Activated CD4-positive, CD25-positive, alpha-beta regulatory T cell treated with anti-CD3 and anti-CD28 coated beads, Interleukin-2, amount 50 U/mL, for 24 hours (primary cell): ENCODE measurements around the gene OR11H7.
"Not testable (repeated sequence)": the region's sequence is repeated elsewhere in the genome, so short reads cannot be mapped to it uniquely, and the experiment has no call there.

Experiments used
- ATAC-seq, 2 donors: fragments of 150-1000 bp; cut with Tn5 transposase; one replicate each; pipeline ENCODE4 v1.10.0; 2021; ENCODE audit warnings: mild to moderate bottlenecking in 1 of 2, moderate library complexity in 1 of 2

OR11H7 gene

DNA sequence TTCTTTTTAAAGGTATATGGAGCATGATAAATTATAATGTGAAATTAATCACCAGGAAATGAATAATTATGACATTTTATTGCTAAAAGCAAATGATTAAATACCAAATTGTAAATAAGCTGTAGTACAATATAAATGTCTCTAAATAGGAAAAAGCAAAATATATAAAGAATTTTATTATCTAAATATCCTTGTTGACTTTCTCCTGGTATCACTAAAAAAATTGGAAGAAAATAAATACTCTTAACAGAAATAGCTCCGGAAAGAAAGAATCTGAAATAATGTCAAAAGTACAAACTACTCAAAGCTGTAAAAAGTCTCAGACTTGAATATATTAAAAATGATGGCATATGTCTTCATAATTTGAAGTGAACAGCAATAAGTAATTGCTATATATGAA lies at the start of gene OR11H7:
Gene OR11H7 (plus strand): TSS at position 301 of the 400 bp plus-strand sequence.
- no peak for ATAC-seq

DNA sequence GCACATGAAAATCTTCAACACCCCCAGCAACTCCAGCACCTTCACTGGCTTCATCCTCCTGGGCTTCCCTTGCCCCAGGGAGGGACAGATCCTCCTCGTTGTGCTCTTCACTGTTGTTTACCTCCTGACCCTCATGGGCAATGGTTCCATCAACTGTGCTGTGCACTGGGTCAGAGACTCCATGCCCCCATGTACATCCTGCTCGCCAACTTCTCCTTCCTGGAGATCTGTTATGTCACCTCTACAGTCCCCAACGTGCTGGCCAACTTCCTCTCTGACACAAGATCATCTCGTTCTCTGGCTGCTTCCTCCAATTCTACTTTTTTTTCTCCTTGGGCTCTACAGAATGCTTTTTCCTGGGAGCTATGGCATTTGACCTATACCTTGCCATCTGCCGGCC lies 49.6 kb upstream of the OR11H7 start:
- no peak for ATAC-seq

DNA sequence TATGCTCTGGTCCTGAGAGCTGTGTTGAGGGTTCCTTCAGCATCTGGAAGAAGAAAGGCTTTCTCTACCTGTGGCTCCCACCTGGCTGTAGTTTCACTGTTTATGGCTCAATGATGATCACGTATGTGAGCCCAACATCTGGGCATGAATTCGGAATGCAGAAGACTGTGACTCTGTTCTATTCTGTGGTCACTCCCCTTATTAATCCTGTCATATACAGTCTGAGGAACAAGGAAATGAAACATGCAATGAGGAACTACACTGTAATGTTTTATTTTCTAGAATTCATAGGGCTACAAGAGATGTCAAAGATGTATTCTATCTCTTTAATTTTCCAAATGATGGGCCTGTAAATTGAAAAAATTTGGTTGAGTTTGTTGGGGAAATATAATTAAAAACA lies 48.9 kb upstream of the OR11H7 start:
- ATAC-seq: no peak

DNA sequence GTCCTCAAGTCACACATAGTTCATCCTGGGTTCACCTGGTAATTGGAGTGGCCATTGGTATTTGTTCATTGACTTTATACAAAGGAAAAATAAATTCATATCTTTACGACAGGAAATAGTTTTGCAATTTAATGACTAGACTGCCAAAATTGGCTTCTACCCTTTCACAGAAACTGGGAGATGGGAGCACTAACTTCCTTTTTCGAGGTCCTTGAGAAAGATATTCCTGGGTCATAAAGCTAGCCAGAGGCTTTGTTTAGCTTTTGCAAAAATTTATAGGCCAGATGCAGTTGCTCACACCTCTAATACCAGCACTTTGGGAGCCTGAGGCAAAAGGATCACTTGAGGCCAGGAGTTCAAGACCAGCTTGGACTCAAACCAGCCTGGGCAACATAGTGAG lies 48.3 kb upstream of the OR11H7 start:
- ATAC-seq: no peak

DNA sequence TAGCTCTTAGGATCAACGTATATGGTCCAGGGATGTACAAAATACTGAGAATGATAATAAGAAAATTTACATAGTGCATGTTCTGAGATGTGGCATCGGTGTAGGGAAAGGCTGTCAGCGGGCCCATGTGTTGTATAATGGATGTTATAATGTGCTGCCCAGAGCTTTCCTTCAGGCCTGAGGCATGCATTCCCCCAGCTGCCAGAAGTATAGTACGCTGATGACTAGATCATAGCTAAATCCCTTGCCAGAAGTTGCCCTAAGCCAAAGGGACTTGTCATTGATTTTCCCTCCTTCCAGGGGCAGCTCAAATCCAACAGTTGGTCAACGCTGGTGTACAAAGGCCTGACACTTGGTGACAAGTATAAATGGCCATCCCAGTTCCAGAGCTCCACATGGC lies 44.6 kb upstream of the OR11H7 start:
- no peak for ATAC-seq

DNA sequence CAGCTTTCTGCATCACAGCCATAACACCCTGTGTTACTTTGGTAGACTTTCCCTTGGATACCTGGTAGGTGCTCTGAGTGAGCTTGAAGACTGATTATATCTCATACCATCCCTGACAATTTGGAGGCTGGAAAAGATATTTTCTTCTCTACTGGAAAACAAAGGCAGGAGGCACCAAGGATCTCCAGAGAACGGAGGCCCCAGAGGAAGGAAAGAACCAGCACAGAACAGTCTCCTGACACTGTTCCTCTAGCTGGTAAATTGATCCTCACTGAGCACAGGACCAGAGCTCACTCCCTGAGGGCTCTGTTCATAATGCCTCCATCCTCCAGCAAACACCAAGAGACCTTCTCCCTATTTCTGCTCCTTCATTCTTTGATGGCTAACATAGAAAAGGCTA lies 38.2 kb upstream of the OR11H7 start, which contains the start of gene OR11G2:
Gene OR11G2 (plus strand): TSS at position 301 of the 400 bp plus-strand sequence. CDS start 6,542 bp downstream, outside the sequence.
- no peak for ATAC-seq

DNA sequence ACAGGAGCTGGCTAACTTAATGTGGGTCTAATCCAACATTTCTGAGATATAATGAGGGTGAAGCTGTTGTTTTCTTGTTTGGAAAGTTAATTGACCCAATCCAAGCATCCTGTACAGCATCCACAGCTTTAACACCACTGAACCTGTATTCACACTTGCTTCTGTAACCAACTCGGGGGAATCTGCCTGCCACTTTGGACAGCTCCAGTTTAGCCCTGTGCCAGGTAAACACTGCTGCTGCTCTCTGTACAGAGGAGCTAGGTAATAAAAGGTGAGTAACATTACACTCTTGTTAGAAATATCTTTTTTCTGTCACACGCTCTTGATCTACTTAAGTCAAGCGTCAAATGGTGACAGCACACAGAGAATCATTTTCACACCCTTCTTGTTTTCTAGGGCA lies 37.4 kb upstream of the OR11H7 start:
- ATAC-seq: no peak

DNA sequence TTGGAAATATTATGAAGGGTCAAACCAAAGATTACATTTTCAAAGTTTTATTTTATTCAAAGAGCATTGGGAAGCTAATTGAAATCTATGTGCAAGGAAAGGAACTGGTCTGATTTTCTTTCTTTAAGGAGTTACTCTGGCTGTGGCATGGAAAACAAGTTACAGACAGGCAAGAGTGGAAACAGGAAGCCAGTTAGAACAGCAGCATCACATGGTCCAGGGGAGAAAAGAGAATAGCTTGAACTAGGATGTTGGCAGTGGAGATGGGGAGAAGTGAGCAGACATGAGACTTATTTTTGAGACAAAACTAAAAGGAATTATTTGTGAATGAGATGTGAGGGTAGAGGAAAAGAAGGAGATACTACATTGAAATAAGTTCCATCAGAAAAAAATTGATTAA lies 34.7 kb upstream of the OR11H7 start:
- ATAC-seq: no peak

DNA sequence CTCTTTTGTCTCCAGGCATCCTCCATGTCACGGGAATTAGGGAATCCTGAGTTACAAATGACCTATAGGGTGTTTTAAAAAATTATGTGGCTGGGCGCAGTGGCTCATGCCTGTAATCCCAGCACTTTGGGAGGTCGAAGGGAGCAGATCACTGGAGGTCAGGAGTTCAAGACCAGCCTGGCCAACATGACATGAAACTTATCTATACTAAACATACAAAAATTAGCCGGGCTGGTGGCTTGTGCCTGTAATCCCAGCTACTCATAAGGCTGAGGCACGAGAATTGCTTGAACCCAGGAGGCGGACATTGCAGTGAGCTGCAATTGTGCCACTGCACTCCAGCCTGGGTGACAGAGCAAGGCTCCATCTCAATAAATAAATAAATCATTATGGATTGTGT lies 33.6 kb upstream of the OR11H7 start:
- not testable (repeated sequence) for ATAC-seq

DNA sequence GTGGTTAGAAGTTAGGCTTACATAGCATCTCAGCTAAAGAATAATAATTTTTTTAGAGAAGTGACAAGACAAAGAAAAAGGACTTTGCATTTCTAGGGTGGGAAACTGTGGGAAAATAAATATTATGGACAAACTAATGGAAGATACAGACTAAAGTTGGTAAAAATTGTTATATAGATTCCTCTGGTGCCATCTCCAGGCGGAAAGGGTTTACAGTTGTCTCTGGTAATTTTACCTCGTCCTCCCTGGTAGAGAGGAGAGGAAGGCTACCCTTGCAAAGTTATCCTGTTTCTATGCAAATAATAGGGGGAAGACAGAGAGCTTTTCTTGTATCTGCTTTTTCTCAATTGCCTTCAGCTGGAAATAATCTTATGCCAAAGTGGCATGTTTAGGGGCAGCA lies 32.9 kb upstream of the OR11H7 start:
- no peak for ATAC-seq

DNA sequence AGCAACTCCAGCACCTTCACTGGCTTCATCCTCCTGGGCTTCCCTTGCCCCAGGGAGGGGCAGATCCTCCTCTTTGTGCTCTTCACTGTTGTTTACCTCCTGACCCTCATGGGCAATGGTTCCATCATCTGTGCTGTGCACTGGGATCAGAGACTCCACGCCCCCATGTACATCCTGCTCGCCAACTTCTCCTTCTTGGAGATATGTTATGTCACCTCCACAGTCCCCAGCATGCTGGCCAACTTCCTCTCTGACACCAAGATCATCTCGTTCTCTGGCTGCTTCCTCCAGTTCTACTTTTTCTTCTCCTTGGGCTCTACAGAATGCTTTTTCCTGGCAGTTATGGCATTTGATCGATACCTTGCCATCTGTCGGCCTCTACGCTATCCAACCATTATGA lies 31.3 kb upstream of the OR11H7 start:
- no peak for ATAC-seq

DNA sequence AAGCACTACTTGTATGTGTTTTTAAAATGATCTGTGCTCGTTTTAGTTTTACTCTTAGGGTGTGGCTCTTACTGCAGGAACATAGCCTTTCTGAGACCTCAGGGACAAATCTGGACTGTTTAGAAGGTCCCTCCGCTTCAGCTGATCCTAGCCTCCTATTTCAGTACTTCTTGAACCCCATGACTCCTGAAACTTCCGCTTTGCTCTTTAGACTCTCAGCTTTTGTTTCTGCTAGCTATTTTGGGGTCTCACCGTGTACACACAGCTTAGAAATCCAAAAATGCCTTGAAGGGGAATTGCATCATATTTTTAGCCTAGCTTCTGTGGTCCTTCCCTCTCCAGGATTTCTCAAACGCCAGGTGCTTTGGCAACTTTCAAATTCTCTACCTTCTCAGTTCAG lies 29.8 kb upstream of the OR11H7 start:
- no peak for ATAC-seq

DNA sequence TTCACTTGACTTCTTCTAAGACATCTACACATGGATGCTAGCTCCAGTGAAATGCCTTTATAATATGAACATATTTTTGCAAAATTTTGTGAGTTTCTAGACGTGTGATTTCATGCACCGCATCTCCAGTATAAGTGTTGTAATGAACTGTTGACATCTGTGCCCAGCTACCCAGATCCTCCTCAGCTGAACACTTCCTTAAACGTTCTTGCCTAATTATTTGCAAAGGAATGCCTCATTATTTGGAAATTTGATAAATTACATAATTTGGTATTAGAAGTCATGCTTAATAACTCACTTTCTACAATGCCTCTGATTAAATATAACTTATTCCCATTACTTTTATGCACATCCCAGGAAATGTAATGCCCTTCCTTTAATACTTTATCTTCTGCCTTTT lies 24.1 kb upstream of the OR11H7 start:
- no peak for ATAC-seq

DNA sequence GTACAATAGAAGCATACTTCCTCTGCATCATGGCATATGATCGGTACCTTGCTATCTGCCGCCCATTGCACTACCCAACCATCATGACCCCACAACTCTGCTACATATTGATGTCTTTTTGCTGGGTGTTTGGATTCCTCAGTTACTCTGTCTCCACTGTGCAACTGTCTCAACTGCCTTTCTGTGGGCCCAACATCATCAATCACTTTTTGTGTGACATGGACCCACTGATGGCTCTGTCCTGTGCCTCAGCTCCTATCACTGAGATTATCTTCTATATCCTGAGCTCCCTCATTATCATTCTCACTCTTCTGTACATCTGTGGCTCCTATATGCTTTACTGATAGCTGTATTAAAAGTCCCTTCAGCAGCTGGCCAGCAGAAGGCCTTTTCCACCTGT lies 19.2 kb upstream of the OR11H7 start:
- ATAC-seq: no peak

DNA sequence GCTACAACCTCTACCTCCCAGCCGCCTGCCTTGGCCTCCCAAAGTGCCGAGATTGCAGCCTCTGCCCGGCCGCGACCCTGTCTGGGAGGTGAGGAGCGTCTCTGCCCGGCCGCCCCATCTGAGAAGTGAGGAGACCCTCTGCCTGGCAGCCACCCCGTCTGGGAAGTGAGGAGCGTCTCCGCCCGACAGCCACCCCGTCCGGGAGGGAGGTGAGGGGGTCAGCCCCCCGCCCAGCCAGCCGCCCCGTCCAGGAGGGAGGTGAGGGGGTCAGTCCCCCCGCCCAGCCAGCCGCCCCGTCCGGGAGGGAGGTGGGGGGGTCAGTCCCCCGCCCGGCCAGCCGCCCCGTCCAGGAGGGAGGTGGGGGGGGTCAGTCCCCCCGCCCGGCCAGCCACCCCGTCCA lies 16.4 kb upstream of the OR11H7 start:
- not testable (repeated sequence) for ATAC-seq

DNA sequence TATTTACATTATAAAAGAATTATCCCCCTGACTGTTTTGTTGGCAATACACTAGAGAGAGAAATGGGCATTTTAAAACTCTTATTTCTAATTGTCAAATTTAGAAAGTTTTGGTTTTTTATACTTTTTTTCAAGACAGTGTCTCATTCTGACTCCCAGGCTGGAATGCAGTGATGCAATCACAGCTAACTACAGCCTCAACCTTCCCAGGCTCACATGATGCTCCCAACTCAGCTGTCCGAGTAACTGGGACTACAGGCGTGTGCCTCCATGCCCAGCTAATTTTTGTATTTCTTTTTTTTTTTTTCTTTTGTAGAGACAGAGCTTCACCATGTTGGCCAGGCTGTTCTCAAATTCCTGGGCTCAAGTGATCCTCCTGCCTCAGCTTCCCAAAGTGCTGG lies 13.6 kb upstream of the OR11H7 start:
- no peak for ATAC-seq

DNA sequence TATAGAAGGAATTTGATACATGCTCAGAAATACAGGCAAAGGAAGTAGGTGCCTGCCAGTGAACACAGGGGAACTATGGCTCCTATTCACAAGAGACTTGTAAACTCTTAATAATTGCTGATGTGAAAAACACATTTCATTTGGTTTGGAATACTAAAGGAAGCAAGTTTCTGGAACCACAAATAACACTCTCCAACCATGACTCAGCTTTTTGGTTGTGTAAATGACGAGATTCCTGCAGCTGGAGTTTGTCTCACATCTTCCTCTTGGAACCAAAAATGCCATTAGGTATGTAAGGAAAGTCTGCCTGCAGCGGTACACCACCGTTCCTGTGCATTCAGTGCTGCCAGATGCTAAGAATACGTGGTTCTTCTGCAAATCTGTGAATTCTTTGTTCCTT lies 9.7 kb upstream of the OR11H7 start:
- no peak for ATAC-seq

DNA sequence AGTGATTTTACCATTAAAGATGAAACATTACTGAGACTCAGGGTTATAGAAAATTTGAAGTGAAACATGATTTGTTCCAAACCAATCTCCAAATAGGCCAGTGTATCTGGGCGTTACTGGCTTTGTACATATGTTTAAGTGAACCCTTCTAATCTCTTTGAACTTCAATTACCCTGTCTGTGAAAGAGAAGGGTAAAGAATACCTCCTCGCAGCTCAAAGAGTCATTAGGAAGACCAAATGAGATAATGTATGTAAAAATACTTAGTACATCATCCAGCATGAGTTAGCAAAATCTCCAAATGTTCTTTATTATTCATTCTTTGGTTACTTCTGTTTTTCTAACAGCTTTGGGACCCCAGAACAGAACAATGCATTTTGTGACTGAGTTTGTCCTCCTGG lies 5.4 kb upstream of the OR11H7 start, which contains the start of gene OR11H6:
Gene OR11H6 (plus strand): TSS at position 301 of the 400 bp plus-strand sequence. CDS start 0 bp downstream, at position 301.
- ATAC-seq: no peak

DNA sequence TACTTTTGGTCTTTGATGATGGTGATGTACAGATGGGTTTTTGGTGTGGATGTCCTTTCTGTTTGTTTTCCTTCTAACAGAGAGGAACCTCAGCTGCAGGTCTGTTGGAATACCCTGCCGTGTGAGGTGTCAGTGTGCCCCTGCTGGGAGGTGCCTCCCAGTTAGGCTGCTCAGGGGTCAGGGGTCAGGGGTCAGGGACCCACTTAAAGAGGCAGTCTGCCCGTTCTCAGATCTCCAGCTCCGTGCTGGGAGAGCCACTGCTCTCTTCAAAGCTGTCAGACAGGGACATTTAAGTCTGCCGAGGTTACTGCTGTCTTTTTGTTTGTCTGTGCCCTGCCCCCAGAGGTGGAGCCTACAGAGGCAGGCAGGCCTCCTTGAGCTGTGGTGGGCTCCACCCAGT lies 6.6 kb downstream of the OR11H7 start:
- ATAC-seq: not testable (repeated sequence)

DNA sequence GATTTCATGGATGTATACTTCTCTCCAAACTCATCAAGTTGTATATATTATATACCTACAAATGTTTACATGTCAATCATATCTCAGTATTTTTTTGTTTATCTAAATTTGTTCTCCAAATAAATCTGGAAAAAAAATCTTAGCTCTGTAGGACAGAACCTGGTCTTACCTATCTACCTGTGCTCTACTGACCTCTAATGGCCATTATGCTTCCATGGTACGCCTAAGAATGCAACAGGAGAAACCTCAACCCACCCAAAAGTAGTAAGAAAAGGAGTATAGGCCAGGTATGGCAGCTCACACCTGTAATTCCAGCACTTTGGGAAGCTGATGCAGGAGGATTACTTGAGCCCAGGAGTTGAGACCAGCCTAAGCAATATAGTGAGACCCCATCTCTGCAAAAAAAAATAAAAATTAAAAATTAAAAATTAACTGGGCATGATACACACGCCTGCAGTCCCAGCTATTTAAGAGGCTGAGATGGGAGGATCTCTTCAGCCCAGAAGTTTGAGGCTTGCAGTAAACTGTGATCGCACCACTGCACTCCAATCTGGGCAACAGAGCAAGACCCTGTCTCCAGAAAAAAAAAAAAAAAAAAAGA lies 19.0 kb downstream of the OR11H7 start:
- no peak for ATAC-seq

DNA sequence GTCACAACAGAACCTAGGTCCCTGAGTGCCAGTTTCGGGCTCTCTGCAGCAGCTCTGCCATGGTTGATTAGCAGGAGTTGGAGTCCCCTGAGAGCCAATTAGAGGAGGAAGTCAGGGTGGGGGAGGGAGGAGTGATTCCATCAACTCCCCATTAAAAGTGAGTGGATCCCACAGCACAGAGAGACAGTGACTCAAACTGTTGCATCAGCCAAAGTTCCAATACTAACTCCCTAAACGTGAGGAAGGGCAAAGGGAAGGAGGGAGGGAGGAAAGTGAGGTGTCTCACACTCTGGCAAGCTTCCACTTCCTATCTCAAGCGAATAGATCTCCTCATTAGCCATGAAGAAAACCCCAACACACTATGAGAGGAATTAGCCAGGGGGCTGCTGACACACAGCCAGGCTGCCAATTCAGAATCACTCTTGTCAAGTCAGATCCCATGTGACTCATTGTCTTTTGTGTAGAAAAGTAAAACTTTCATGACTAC lies 33.9 kb downstream of the OR11H7 start:
- no peak for ATAC-seq

DNA sequence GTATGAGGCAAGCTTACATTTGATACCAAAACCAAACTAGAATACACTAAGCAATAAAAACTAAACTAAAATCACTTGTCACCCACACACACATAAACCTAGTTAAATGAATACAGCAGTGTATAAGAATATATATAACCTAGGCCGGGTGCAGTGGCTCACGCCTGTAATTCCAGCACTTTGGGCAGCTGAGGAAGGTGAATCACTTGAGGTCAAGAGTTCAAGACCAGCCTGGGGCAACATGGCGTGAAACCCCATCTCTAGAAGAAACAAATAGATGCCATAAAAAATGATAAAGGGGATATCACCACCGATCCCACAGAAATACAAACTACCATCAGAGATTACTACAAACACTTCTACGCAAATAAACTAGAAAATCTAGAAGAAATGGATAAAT lies 35.6 kb downstream of the OR11H7 start:
- not testable (repeated sequence) for ATAC-seq

DNA sequence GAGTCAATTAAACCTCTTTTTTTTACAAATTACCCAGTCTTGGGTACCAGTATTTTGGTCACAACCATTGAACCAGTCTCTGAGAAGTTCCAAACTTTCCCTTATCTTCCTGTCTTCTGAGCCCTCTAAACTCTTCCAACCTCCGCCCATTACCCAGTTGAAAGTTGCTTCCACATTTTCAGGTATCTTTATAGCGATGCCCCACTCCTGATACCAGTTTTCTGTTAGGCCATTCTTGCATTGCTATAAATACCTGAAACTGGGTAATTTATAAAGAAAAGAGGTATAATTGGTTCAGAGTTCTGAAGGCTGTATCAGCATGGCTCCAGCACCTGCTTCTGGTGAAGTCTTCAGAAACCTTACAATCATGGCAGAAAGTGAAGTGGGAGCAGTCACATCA lies 45.3 kb downstream of the OR11H7 start:
- ATAC-seq: no peak

DNA sequence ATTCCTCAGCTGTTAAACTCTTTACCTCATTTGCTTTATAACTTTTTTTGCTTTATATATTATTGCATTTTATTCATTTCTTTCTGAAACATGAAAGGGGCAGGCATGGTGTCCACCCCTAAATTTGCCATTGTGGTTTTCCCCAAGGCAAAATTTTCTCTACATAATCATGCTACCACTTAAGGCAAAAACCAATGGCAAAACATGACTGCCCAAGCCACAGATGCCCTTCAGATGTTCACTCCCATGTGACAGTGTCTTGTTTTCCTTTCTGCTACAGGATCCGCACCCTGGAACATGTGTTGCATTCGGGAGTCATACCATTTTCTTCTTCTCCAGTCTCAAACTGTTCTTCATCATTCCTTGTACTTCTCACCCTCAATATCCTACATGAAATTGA lies 48.6 kb downstream of the OR11H7 start:
- ATAC-seq: no peak

DNA sequence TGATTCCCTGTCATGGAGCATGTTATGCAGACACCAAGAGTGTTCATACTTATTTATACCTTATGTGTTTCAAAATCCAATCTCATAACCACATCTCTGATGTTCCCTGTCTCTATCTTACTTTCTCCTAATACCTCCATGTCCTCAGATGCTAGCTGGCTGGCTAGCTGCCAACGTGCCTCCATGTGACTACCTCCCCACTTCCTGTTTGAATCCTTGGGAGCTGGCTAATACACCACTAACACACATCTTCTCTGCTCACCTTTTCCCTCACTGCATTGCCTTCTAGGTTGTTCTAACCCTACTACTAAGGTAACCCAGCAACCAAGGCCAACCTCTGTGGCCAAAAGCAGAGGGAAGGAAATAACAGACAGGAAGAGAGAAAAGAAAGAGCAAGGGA lies 49.6 kb downstream of the OR11H7 start:
- no peak for ATAC-seq
